IPS-18a (cell line): ENCODE measurements around the gene MORC2.

Experiments used
- H3K27ac ChIP-seq: one replicate; pipeline ENCODE4 v1.5.1; 2013; ENCODE audit warnings: low read length
- H3K27me3 ChIP-seq: one replicate; pipeline ENCODE4 v1.6.1; 2013; ENCODE audit warnings: mild to moderate bottlenecking, low read length; ENCODE audit not compliant: control insufficient read depth, insufficient read depth
- H3K36me3 ChIP-seq: one replicate; pipeline ENCODE4 v1.6.1; 2013; ENCODE audit warnings: low read depth, low read length; ENCODE audit not compliant: control insufficient read depth
- H3K4me1 ChIP-seq: one replicate; pipeline ENCODE4 v1.6.1; 2013; ENCODE audit warnings: low read depth, low read length; ENCODE audit not compliant: control insufficient read depth
- H3K4me3 ChIP-seq: one replicate; pipeline ENCODE4 v1.5.1; 2013; ENCODE audit warnings: low read length
- H3K9ac ChIP-seq: one replicate; pipeline ENCODE4 v1.6.1; 2013; ENCODE audit warnings: mild to moderate bottlenecking, low read length, moderate library complexity
- H3K9me3 ChIP-seq: one replicate; pipeline ENCODE4 v1.6.1; 2013; ENCODE audit warnings: low read depth, low read length; ENCODE audit not compliant: control insufficient read depth

Gene MORC2

DNA sequence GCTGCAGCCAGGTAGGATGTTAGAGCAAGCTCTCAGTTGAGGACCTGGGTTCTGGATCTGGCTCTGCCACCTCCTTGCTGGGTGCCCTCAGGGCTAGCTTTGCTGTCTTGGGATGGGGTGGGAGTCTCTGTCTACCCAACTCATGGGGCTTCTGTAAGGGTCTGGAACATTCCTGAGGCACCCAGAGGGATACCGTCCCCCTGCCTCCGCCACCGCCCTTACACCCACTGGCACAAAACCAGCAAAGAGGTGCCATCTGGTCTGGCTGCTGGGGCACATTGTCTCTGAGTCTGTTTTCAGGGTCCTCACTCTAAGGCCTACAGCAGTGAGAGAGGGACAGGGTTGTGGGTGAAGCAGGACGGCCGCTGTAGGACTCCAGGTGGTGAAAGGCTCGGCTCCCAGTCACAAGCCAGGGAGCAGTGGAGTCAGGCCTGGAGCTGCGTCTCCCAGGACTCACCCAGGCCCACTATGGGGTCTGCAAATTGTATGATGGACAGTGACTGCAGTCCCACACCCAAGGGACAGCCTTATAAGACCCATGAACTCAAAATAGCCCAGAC lies 84.9 kb downstream of the MORC2 start:
- H3K9ac ChIP-seq, result no peak overlapping the region
- no peaks in the 10 kb centered on the region for H3K9me3 ChIP-seq
- H3K4me3 ChIP-seq, result no peak overlapping the region
- H3K27ac ChIP-seq, result no peak overlapping the region
- peaks cover 6% of the 10 kb centered on the region for H3K4me1 ChIP-seq
- H3K36me3 ChIP-seq, result no peaks in the 10 kb centered on the region
- H3K27me3 ChIP-seq, result no peaks in the 10 kb centered on the region

DNA sequence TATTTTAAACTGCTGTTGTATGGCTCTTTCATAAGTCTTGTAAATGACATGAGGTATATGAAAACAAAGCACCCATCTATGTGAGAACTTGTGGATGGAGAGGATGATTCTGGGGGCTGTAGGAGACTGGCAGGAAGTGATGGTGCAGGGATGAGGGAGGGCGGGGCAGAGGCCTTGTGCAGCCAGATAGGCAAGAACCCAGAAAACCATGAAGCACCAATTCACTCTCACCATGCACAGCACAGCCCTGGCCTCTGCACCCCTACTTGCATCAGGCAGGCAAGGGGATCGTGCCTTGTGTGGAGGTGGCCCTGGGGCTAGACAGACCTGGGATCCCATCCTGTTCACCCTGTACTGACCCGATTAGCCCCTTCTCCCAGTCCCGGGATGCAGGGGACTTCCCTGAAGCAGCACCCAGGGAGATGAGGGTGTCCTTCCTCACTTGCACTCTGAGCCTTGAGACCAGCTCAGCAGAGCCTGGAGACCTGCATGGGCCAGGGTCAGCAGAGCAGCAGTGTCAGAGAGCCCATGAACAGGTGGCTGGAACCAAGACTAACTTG lies 85.5 kb downstream of the MORC2 start:
- H3K27me3 ChIP-seq, result no peaks in the 10 kb centered on the region
- no peak overlapping the region for H3K4me3 ChIP-seq
- peaks cover 6% of the 10 kb centered on the region for H3K4me1 ChIP-seq
- no peak overlapping the region for H3K27ac ChIP-seq
- no peaks in the 10 kb centered on the region for H3K36me3 ChIP-seq
- H3K9ac ChIP-seq, result no peak overlapping the region
- H3K9me3 ChIP-seq, result no peaks in the 10 kb centered on the region

DNA sequence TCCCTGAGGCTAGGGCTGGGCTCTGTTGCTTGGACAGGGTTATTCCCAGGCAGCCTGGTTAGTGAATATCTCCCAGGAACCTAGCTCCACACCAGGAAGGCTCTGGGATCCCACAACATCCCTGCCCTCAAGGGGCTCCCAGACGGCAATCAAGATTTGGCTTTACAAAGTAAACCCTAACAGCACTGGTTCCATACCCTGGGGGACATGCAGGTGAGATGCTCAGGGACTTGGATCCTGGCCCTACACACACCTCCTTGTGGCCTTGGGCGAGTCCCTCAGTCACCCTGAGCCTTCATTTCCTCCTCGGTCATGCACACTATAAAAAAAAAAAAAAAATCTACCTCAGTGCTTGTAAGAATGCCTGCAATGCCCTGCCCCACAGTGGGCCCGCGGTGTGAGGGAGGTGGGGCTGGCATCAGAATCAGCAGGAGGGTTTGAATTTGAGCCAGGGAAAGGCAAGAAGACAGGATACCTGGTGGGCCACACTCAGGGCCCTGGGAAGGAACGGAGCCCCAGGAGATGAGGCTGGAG lies 86.3 kb downstream of the MORC2 start:
- Histone ChIP-seq H3K4me3 (no peak overlapping the region), H3K9ac (no peak overlapping the region), H3K9me3 (no peaks in the 10 kb centered on the region), H3K4me1 (peaks cover 6% of the 10 kb centered on the region), H3K27me3 (no peaks in the 10 kb centered on the region), H3K27ac (no peak overlapping the region), H3K36me3 (no peaks in the 10 kb centered on the region)

DNA sequence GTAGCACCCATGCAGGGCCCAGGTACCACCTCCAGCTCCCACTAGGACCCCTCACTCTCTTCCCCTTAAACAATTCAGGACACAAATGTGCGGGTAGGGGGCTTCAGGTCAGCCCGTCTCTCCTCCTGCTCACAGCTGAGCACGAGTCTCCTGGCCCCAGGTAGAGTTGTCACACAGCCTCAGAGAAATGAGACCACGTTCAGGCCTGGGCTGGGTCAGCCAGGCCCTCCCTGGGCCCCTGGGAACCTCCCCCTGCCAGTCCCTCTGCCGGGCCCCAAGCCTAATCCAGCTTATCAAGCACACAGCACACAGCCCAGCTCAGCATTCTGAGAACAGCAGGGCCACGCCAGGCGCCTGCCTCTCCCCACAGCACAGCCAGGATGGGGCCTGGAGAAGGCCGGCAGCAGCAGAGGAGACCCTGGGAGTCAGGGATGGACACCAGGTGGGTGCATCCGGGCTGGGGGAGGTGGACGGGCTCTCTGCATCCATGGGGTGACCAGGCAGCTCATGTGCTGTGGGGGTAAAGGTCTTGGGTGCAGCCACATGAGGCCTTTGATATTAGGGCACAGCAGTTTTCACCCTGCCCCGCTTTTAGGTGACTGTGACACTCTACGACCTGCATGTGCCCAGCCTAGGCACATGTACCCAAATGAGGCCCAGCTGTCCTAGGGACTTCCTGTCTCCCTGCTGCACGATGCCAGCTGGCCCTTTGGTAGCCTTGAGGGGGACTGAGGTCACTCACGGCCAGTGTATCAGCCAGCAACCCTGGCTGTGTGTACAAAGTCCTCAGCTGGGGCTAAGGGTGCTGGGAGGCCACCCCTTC lies 87.0 kb downstream of the MORC2 start:
- no peak overlapping the region for H3K4me3 ChIP-seq
- no peak overlapping the region for H3K9ac ChIP-seq
- H3K27ac ChIP-seq, result no peak overlapping the region

DNA sequence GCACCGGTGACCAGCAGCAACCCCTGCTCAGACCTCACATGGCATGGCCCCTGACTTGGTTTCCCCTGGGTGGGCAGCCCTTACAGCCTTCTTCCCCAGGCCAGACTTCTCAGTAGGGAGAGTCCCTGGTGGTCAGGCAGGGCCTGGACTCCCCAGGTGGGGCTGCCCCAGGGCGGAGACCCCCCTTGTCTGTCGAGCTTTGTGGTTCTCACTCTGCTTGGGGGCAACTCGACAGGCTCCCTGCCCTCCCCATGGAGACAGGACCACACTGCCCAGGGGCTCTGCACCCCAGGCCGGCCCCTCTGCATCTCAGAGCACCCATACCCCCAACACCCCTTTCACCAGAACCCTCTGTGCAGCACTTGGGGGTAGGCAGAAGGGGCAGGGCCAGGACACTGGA lies 87.7 kb downstream of the MORC2 start:
- Histone ChIP-seq H3K4me3 (no peak overlapping the region), H3K36me3 (no peaks in the 10 kb centered on the region), H3K27me3 (no peaks in the 10 kb centered on the region), H3K4me1 (no peaks in the 10 kb centered on the region), H3K9me3 (no peaks in the 10 kb centered on the region), H3K9ac (no peak overlapping the region), H3K27ac (no peak overlapping the region)

More for the DNA sequence above, 87.0 kb downstream of the MORC2 start:
- Histone ChIP-seq H3K4me1 (peaks cover under 1% of the 10 kb centered on the region), H3K9me3 (no peaks in the 10 kb centered on the region), H3K27me3 (no peaks in the 10 kb centered on the region), H3K36me3 (no peaks in the 10 kb centered on the region)

DNA sequence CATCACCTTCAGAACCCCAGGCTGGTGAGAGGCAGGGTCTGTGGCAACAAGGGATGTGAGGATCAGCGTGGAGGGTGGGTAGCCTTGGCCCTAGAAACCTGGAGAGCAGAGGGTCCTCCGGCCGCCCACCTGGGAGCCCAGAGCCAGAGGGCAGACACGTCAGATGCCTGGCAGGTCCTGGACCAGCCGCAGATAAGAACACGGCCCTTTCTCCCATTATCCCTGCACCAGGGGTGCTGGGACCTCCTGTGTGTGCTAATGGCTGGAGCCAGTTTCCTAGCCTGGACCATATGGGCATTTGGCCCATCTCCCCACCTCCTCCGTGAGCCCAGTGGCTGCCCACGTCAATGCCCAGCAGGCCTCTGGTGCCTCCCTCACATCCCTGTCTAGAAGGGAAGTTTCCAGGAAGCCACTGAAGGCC lies 88.4 kb downstream of the MORC2 start:
- Histone ChIP-seq H3K4me1 (no peaks in the 10 kb centered on the region), H3K9me3 (no peaks in the 10 kb centered on the region), H3K9ac (no peak overlapping the region), H3K27me3 (no peaks in the 10 kb centered on the region), H3K27ac (no peak overlapping the region), H3K36me3 (no peaks in the 10 kb centered on the region), H3K4me3 (no peak overlapping the region)

DNA sequence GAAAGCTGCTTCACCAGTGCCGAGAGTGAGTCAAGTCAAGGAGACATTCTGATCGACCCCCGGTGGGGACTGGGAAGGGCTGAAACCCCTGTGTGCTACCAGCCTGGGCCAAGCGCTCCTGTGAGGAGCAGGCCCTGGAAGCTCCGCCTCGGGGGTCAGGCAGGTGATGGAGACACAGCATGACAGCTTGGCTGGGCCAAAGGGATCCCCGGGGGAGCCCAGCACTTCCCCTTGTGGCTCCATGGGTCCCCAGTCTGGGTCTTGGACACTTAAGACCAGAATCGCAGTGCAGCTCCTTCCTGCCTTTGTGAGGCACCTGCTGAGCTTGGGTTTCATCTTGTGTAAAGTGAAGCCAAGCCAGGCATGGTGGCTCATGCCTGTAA lies 89.2 kb downstream of the MORC2 start:
- Histone ChIP-seq H3K9ac (no peak overlapping the region), H3K4me1 (no peaks in the 10 kb centered on the region), H3K36me3 (no peaks in the 10 kb centered on the region), H3K4me3 (no peak overlapping the region), H3K9me3 (no peaks in the 10 kb centered on the region), H3K27me3 (no peaks in the 10 kb centered on the region), H3K27ac (no peak overlapping the region)

DNA sequence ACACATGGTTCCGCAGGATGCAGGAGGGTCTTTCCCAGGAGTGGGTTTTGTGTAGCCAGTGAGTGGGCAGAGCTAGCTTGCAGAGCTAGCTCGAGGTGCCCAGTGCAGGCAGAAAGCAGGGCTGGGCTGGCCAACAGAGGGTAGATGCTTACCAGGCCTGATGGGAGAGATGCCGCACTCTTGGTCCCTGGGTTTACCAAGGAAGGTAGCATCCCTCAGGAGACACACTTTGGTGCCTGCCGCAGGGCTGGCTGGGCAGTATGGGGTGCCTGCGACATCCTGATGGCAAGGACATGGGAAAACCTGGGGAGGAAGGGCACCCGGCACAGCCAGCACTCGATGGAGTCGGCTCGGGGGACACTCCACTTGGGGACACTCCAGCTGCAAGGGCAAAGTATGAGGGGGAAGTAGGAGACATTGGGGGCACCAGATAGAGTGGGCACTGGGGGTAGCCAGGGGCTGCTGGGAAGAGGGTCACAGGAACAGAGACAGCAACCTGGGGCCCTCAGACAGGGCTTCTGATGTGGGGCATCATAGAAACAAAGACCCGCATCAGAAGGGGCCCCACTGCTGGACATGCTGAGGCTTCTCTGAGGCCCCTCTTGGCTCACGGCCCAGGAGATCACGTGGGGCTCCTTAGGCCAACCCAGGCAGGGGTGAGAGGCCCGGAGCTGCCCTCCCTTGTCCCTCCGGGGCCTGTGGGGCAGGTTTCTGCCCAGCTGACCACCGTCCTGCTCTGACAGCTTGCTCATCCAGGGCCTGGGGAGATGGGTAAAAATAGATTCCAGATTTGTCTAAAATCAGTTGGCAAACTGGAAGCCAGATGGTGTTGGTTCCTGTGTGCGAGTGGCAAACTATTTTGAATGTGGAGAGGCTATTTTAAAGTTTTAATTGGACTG lies 89.8 kb downstream of the MORC2 start:
- H3K36me3 ChIP-seq, result no peaks in the 10 kb centered on the region
- H3K9me3 ChIP-seq, result no peaks in the 10 kb centered on the region
- H3K9ac ChIP-seq, result no peak overlapping the region
- H3K27me3 ChIP-seq, result no peaks in the 10 kb centered on the region
- no peak overlapping the region for H3K27ac ChIP-seq
- H3K4me3 ChIP-seq, result no peak overlapping the region
- H3K4me1 ChIP-seq, result no peaks in the 10 kb centered on the region

DNA sequence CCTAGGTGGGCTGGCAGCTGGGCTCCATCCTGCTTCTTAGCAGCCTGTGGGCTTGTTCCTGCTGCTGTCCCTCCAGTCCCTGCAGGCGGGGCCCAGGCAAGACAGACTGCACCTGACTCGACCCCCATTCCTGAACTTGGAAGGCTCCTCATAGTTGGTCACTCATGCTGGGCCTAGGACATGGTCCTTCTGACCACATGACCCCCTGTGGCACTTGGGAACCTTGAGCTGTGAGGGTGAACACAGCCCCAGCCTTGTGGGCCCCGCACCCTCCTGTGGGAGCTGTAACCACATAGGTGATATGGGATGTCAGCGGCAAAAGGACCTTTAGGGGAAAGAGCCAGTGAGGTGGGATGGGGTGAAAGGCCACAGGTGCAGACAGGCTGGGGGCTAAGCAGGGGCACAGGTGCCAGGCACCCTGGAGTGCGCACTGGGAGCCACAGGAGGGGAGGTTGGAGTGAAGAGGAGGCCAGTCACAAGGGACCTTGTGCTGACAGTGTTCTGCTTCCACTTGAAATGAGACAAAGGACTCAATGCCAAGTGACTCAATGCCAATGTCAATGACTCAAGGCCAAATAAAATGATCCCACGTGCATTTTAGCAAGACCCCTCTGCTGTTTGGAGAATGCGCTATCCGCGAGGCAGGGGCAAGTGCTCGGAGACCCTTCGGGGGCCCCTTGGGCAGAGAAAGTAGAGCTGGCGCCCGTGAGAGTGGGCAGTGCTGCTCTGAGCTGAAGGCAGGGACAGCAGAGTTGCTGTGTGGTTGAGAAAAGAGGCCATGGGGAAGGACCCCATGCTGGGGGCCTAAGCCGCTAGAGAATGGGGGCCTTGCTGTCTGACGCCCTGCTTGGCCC lies 90.7 kb downstream of the MORC2 start:
- Histone ChIP-seq H3K9ac (no peak overlapping the region), H3K4me1 (no peaks in the 10 kb centered on the region)

DNA sequence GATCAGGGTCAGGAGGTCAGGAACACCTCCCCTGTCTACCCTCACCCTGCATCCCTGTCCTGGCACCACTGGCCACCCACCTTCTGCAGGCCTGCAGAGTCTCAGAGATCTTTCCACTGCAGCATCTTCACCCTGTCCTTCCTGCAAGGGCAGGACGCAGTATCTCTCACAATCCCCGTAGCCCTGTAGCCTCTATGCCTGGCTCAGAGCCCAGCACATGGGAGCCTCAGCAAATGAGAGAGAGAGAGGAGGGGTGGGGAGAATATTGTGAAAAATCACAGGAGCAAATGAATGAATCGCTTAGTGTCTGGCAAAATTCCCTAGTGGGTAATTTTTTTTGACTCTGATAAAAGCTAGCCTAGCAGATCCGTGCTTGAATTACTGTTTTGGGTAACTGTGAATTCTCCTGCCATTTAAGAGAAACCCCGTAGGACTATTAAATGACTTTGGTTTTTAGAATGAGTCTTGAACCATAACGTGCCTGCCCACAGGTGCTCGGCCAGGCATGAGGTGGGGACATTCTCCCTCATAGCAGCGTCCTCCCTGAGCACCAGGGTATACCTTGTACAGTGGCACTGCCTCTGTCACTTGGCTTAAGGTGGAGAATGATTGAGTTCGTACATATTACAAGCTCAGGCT lies 91.5 kb downstream of the MORC2 start:
- H3K27ac ChIP-seq, result no peak overlapping the region
- H3K9ac ChIP-seq, result no peak overlapping the region
- no peaks in the 10 kb centered on the region for H3K4me1 ChIP-seq
- H3K9me3 ChIP-seq, result no peaks in the 10 kb centered on the region
- H3K27me3 ChIP-seq, result no peaks in the 10 kb centered on the region
- H3K36me3 ChIP-seq, result no peaks in the 10 kb centered on the region
- H3K4me3 ChIP-seq, result no peak overlapping the region

More for the DNA sequence above, 90.7 kb downstream of the MORC2 start:
- Histone ChIP-seq H3K27me3 (no peaks in the 10 kb centered on the region), H3K27ac (no peak overlapping the region), H3K36me3 (no peaks in the 10 kb centered on the region), H3K4me3 (no peak overlapping the region), H3K9me3 (no peaks in the 10 kb centered on the region)
